GM12878 (cell line): Measurements from ENCODE around the gene POFUT1.

Experiments used
- ELK1 ChIP-seq: IDR thresholded peaks from 2 replicates; pipeline ENCODE4 v1.6.1; 2012; ENCODE audit warnings: low read depth, low read length, improper control_type of control experiment
- NRF1 ChIP-seq: conservative IDR thresholded peaks from 2 replicates; pipeline ENCODE4 v1.6.1; 2011; ENCODE audit warnings: mild to moderate bottlenecking, low read depth, low read length, improper control_type of control experiment

GRCh38 chr20:32249030-32249738, 41.5 kb downstream of the POFUT1 start:
- no peak for TF ChIP-seq ELK1
- TF ChIP-seq NRF1, result no peak
